Activated naive CD4-positive, alpha-beta T cell treated with anti-CD3 and anti-CD28 coated beads for 36 hours (primary cell): ENCODE data around the gene AQP1. TPM values are rescaled to one million over a fixed set of nuclear protein-coding genes. Genes with fewer than 3 reads are reported as not detected.

Source experiments
- CTCF ChIA-PET: fragments of 350-600 bp; sonication (Branson Sonifier 250); formaldehyde crosslinking; loops from one replicate; lab custom pipeline; 2021; ENCODE audit warnings: antibody characterized with exemption; lab: Charles Lee
- DNase-seq: peaks from one replicate; pipeline ENCODE4 v3.0.0-alpha.2; 2020
- H3K27ac Mint-ChIP-seq: one replicate; pipeline ENCODE4 v1.8.0; 2021; ENCODE audit warnings: mild to moderate bottlenecking, mixed read lengths
- H3K27me3 Mint-ChIP-seq: one replicate; pipeline ENCODE4 v1.8.0; 2021; ENCODE audit warnings: low read depth, mixed read lengths
- H3K36me3 Mint-ChIP-seq: one replicate; pipeline ENCODE4 v1.8.0; 2021; ENCODE audit warnings: low read depth, mixed read lengths
- H3K4me1 Mint-ChIP-seq: one replicate; pipeline ENCODE4 v1.8.0; 2021; ENCODE audit warnings: low read depth, mixed read lengths
- H3K4me3 Mint-ChIP-seq: one replicate; pipeline ENCODE4 v1.8.0; 2021; ENCODE audit warnings: mild to moderate bottlenecking, moderate library complexity, mixed read lengths
- H3K9me3 Mint-ChIP-seq: one replicate; pipeline ENCODE4 v1.8.0; 2021; ENCODE audit warnings: mixed read lengths
- intact Hi-C: fragments of 100-400 bp; cut with micrococcal nuclease; formaldehyde crosslinking; loops from one replicate; pipeline ENCODE4 v1.15.1; 2023
- total RNA-seq, 2 experiments: library from RNA; stranded (reverse); gene quantifications; one replicate each; pipeline ENCODE4 v1.2.3, GENCODE V29; 2021

Gene AQP1
- total RNA-seq, 2 experiments from 2014 or later, result 0.25 to 0.48 TPM

- Mint-ChIP-seq H3K9me3 (no peaks in the 10 kb centered on the region), H3K4me1 (no peaks in the 10 kb centered on the region), H3K4me3 (no peak overlapping the region), H3K27ac (no peak overlapping the region), H3K27me3 (no peaks in the 10 kb centered on the region), H3K36me3 (no peaks in the 10 kb centered on the region)
- DNase-seq, result no peak
- CTCF ChIA-PET, result no interaction called here
- intact Hi-C loops, result no loop called here
Observed at GRCh38 chr7:30901856-30902255, 9.8 kb upstream of the AQP1 start.

GRCh38 chr7:30902466-30902865 is 9.2 kb upstream of the AQP1 start:
- Mint-ChIP-seq H3K4me1 (no peaks in the 10 kb centered on the region), H3K27ac (no peak overlapping the region), H3K4me3 (no peak overlapping the region), H3K9me3 (no peaks in the 10 kb centered on the region), H3K27me3 (no peaks in the 10 kb centered on the region), H3K36me3 (no peaks in the 10 kb centered on the region)
- intact Hi-C loops, result no loop called here
- CTCF ChIA-PET, result interaction anchor here (0.7 kb wide), 1 partner anchor 14 kb away, joined by 3 read pairs; no protein-coding TSS in a partner anchor
- DNase-seq, result no peak

- H3K27me3 Mint-ChIP-seq, result no peaks in the 10 kb centered on the region
- H3K9me3 Mint-ChIP-seq, result no peaks in the 10 kb centered on the region
- DNase-seq, result no peak
- H3K36me3 Mint-ChIP-seq, result no peaks in the 10 kb centered on the region
- H3K4me1 Mint-ChIP-seq, result no peaks in the 10 kb centered on the region
- H3K27ac Mint-ChIP-seq, result no peak overlapping the region
- intact Hi-C loops, result no loop called here
- no peak overlapping the region for H3K4me3 Mint-ChIP-seq
- CTCF ChIA-PET, result no interaction called here
Observed at GRCh38 chr7:30903146-30903545, 8.5 kb upstream of the AQP1 start.

- intact Hi-C loops, result no loop called here
- Mint-ChIP-seq H3K36me3 (no peaks in the 10 kb centered on the region), H3K27me3 (no peaks in the 10 kb centered on the region), H3K27ac (no peak overlapping the region), H3K9me3 (no peaks in the 10 kb centered on the region), H3K4me1 (no peaks in the 10 kb centered on the region), H3K4me3 (no peak overlapping the region)
- no peak for DNase-seq
- CTCF ChIA-PET, result interaction anchor here (1.1 kb wide), 1 partner anchor 103 kb away, joined by 3 read pairs; no protein-coding TSS in a partner anchor
Observed at GRCh38 chr7:30904561-30904960, 7.1 kb upstream of the AQP1 start.

- intact Hi-C loops, result no loop called here
- Mint-ChIP-seq H3K36me3 (no peaks in the 10 kb centered on the region), H3K27me3 (no peaks in the 10 kb centered on the region), H3K27ac (no peak overlapping the region), H3K4me1 (no peaks in the 10 kb centered on the region), H3K9me3 (no peaks in the 10 kb centered on the region), H3K4me3 (no peak overlapping the region)
- CTCF ChIA-PET, result no interaction called here
- DNase-seq, result no peak
Observed at GRCh38 chr7:30905078-30906012, 6.3 kb upstream of the AQP1 start.

GRCh38 chr7:30906014-30906413 is 5.6 kb upstream of the AQP1 start:
- Mint-ChIP-seq H3K36me3 (no peaks in the 10 kb centered on the region), H3K4me3 (no peak overlapping the region), H3K27me3 (no peaks in the 10 kb centered on the region), H3K9me3 (no peaks in the 10 kb centered on the region), H3K27ac (no peak overlapping the region), H3K4me1 (no peaks in the 10 kb centered on the region)
- DNase-seq, result no peak
- intact Hi-C loops, result no loop called here
- CTCF ChIA-PET, result no interaction called here

- no peaks in the 10 kb centered on the region for H3K9me3 Mint-ChIP-seq
- intact Hi-C loops, result no loop called here
- CTCF ChIA-PET, result no interaction called here
- no peaks in the 10 kb centered on the region for H3K4me1 Mint-ChIP-seq
- H3K36me3 Mint-ChIP-seq, result no peaks in the 10 kb centered on the region
- DNase-seq, result no peak
- no peaks in the 10 kb centered on the region for H3K27me3 Mint-ChIP-seq
- H3K27ac Mint-ChIP-seq, result no peak overlapping the region
- H3K4me3 Mint-ChIP-seq, result no peak overlapping the region
Observed at GRCh38 chr7:30906515-30907240, 5.0 kb upstream of the AQP1 start.

- no peaks in the 10 kb centered on the region for H3K9me3 Mint-ChIP-seq
- intact Hi-C loops, result no loop called here
- DNase-seq, result no peak
- no peak overlapping the region for H3K4me3 Mint-ChIP-seq
- H3K27me3 Mint-ChIP-seq, result no peaks in the 10 kb centered on the region
- no peaks in the 10 kb centered on the region for H3K36me3 Mint-ChIP-seq
- no peak overlapping the region for H3K27ac Mint-ChIP-seq
- H3K4me1 Mint-ChIP-seq, result no peaks in the 10 kb centered on the region
- CTCF ChIA-PET, result no interaction called here
Observed at GRCh38 chr7:30907527-30908267, 4.0 kb upstream of the AQP1 start.

- intact Hi-C loops, result no loop called here
- Mint-ChIP-seq H3K4me1 (no peaks in the 10 kb centered on the region), H3K27me3 (no peaks in the 10 kb centered on the region), H3K9me3 (no peaks in the 10 kb centered on the region), H3K4me3 (no peak overlapping the region), H3K36me3 (no peaks in the 10 kb centered on the region), H3K27ac (no peak overlapping the region)
- DNase-seq, result no peak
- CTCF ChIA-PET, result interaction anchor here (0.8 kb wide), 1 partner anchor 26 kb away, joined by 4 read pairs; no protein-coding TSS in a partner anchor
Observed at GRCh38 chr7:30908681-30909080, 3.0 kb upstream of the AQP1 start.

GRCh38 chr7:30909431-30909830 is 2.2 kb upstream of the AQP1 start:
- H3K27ac Mint-ChIP-seq, result no peak overlapping the region
- CTCF ChIA-PET, result no interaction called here
- no peaks in the 10 kb centered on the region for H3K36me3 Mint-ChIP-seq
- no peak for DNase-seq
- H3K9me3 Mint-ChIP-seq, result no peaks in the 10 kb centered on the region
- intact Hi-C loops, result no loop called here
- no peak overlapping the region for H3K4me3 Mint-ChIP-seq
- H3K4me1 Mint-ChIP-seq, result no peaks in the 10 kb centered on the region
- no peaks in the 10 kb centered on the region for H3K27me3 Mint-ChIP-seq

- intact Hi-C loops, result no loop called here
- H3K27ac Mint-ChIP-seq, result no peak overlapping the region
- CTCF ChIA-PET, result no interaction called here
- no peak overlapping the region for H3K4me3 Mint-ChIP-seq
- H3K4me1 Mint-ChIP-seq, result no peaks in the 10 kb centered on the region
- DNase-seq, result no peak
- no peaks in the 10 kb centered on the region for H3K36me3 Mint-ChIP-seq
- H3K9me3 Mint-ChIP-seq, result no peaks in the 10 kb centered on the region
- H3K27me3 Mint-ChIP-seq, result no peaks in the 10 kb centered on the region
Observed at GRCh38 chr7:30910411-30911073, 1.1 kb upstream of the AQP1 start.

GRCh38 chr7:30911133-30911532 is 520 bp upstream of the AQP1 start:
- CTCF ChIA-PET, result no interaction called here
- intact Hi-C loops, result no loop called here
- Mint-ChIP-seq H3K27ac (no peak overlapping the region), H3K4me3 (no peak overlapping the region), H3K4me1 (no peaks in the 10 kb centered on the region), H3K9me3 (no peaks in the 10 kb centered on the region), H3K27me3 (no peaks in the 10 kb centered on the region), H3K36me3 (no peaks in the 10 kb centered on the region)
- no peak for DNase-seq
